Calu3 (cell line): ENCODE measurements around the gene WNT7A. TPM values are rescaled to one million over a fixed set of nuclear protein-coding genes. Genes with fewer than 3 reads are reported as not detected.

Experiments used
- BruUV-seq: library from RNA; stranded (reverse); fragments of 400-500 nt; replicated peaks from 2 replicates; lab custom pipeline; 2021; lab: Mats Ljungman, UMichigan
- CTCF ChIA-PET: fragments of 300-600 bp; sonication (Branson Sonifier 250); formaldehyde crosslinking; loops from one replicate; lab custom pipeline; 2022; ENCODE audit warnings: antibody characterized with exemption; lab: Charles Lee
- DNase-seq: peaks from one replicate; pipeline ENCODE4 v3.0.0; 2022
- H3K27ac Mint-ChIP-seq: one replicate; pipeline ENCODE4 v1.8.0; 2022; ENCODE audit warnings: mixed read lengths; ENCODE audit not compliant: unreplicated experiment
- H3K27me3 Mint-ChIP-seq: one replicate; pipeline ENCODE4 v1.8.0; 2022; ENCODE audit warnings: mixed read lengths; ENCODE audit not compliant: unreplicated experiment
- H3K36me3 Mint-ChIP-seq: one replicate; pipeline ENCODE4 v1.8.0; 2022; ENCODE audit warnings: mild to moderate bottlenecking, moderate library complexity, mixed read lengths; ENCODE audit not compliant: insufficient read depth, unreplicated experiment
- H3K4me1 Mint-ChIP-seq: one replicate; pipeline ENCODE4 v1.8.0; 2022; ENCODE audit warnings: mild to moderate bottlenecking, low read depth, mixed read lengths; ENCODE audit not compliant: unreplicated experiment
- H3K4me3 Mint-ChIP-seq: one replicate; pipeline ENCODE4 v1.8.0; 2022; ENCODE audit warnings: mild to moderate bottlenecking, low read depth, moderate library complexity, mixed read lengths; ENCODE audit not compliant: unreplicated experiment
- H3K9me3 Mint-ChIP-seq: one replicate; pipeline ENCODE4 v1.8.0; 2022; ENCODE audit warnings: low read depth, mixed read lengths; ENCODE audit not compliant: unreplicated experiment
- intact Hi-C: fragments of 100-400 bp; cut with micrococcal nuclease; formaldehyde crosslinking; loops from one replicate; pipeline ENCODE4 v1.10.0; 2022; ENCODE audit not compliant: unreplicated experiment
- total RNA-seq: library from RNA; stranded (reverse); gene quantifications from 2 replicates; pipeline ENCODE4 v1.2.3, GENCODE V29; 2022
- TF ChIP-seq, protein P1 (sequence below): fragments of 200-600 bp; IDR thresholded peaks from one replicate; pipeline ENCODE4 v1.8.0; 2022; ENCODE audit warnings: antibody characterized with exemption; ENCODE audit not compliant: unreplicated experiment

WNT7A gene
- total RNA-seq, 1 experiment from 2014 or later, result 3.5 TPM

DNA sequence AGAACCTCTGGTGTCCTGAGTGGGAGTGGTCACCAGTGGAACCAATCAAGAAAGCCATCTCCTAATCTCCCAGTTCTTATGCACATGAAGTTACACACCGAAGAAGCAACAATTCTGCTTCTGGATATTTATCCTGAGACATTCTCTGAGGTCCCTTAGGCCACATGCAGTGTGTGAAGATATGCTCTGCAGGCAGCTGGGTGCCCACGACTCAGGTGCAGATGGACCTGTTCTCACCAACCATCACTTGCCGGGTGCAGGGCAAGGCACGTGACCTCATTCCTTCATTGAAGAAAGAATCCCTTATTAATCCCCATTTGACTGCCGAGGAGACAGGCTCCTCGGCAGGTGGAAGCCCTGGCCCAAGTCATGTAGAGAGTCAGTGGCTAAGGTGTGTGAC, 79.8 kb downstream of the WNT7A start:
- Mint-ChIP-seq H3K36me3 (no peaks in the 10 kb centered on the region), H3K27me3 (peaks cover 26% of the 10 kb centered on the region), H3K9me3 (no peaks in the 10 kb centered on the region), H3K27ac (no peak overlapping the region), H3K4me1 (no peaks in the 10 kb centered on the region), H3K4me3 (no peak overlapping the region)
- DNase-seq, result no peak
- CTCF ChIA-PET, result no interaction called here
- TF ChIP-seq, protein P1, sequence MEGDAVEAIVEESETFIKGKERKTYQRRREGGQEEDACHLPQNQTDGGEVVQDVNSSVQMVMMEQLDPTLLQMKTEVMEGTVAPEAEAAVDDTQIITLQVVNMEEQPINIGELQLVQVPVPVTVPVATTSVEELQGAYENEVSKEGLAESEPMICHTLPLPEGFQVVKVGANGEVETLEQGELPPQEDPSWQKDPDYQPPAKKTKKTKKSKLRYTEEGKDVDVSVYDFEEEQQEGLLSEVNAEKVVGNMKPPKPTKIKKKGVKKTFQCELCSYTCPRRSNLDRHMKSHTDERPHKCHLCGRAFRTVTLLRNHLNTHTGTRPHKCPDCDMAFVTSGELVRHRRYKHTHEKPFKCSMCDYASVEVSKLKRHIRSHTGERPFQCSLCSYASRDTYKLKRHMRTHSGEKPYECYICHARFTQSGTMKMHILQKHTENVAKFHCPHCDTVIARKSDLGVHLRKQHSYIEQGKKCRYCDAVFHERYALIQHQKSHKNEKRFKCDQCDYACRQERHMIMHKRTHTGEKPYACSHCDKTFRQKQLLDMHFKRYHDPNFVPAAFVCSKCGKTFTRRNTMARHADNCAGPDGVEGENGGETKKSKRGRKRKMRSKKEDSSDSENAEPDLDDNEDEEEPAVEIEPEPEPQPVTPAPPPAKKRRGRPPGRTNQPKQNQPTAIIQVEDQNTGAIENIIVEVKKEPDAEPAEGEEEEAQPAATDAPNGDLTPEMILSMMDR, result no peak
- intact Hi-C loops, result no loop called here
- BruUV-seq, result no TSS peak

DNA sequence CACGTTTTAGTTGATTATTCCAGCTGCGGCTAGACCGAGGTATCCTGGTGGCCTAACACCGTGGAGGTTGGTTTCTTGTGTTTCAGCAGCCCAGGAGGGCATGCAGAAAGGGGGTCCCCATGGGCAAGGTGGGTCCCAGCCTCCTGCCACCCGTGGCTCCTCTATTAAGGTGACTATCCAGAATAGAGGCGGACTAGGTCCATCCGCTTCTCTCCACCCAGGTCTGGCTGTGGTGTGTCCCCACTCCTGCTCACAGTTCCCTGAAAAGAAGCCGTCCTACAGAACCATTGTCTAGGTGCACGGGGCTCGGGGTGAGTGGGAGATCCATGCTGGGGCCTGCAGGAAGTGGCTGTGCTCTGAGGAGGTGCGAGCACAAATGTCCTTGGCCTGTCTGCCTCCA, 81.5 kb downstream of the WNT7A start:
- CTCF ChIA-PET, result no interaction called here
- H3K4me1 Mint-ChIP-seq, result no peaks in the 10 kb centered on the region
- BruUV-seq, result no TSS peak
- TF ChIP-seq, protein P1, result no peak
- intact Hi-C loops, result no loop called here
- H3K36me3 Mint-ChIP-seq, result no peaks in the 10 kb centered on the region
- no peaks in the 10 kb centered on the region for H3K9me3 Mint-ChIP-seq
- H3K27ac Mint-ChIP-seq, result no peak overlapping the region
- H3K27me3 Mint-ChIP-seq, result peaks cover 42% of the 10 kb centered on the region
- H3K4me3 Mint-ChIP-seq, result no peak overlapping the region
- no peak for DNase-seq

DNA sequence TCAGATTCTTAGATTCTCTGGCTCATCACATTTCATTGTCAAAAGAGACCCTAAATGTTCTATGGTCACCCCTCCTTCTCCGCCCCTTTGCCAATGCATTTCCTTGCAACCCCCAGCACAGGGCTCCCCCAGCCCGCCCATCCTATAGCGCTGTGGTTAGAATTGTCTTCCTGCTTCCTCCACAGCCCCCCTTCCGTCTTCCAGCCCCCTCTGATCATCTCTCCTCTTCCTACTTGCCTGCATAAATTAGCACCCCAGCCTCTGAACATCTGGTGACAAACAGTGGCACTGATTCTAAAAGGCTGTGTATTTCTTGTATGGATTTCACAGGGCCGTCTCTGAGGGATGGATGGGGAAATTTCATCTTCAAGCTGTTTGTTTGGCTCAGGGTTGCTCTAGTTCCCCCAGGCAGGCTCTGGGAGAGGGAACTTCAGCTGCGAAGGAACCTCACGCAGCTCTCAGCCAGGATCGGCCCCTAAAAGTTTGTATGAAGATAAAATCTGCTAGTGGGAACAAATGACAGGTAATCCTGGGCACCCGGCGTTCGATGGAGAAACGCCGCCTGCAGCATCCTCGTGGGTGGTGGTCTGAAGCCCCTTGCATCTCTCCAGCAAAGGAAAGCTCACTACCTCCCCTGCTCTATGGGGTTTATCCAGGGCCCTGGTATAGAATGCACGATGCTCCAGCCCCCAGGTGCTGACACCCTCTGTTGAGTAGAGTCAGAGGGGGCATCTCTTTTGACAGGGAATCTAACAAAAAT, 83.0 kb downstream of the WNT7A start:
- no TSS peak for BruUV-seq
- H3K4me1 Mint-ChIP-seq, result no peaks in the 10 kb centered on the region
- no peaks in the 10 kb centered on the region for H3K9me3 Mint-ChIP-seq
- TF ChIP-seq, protein P1, result no peak
- no peak overlapping the region for H3K27ac Mint-ChIP-seq
- DNase-seq, result no peak
- CTCF ChIA-PET, result no interaction called here
- H3K36me3 Mint-ChIP-seq, result no peaks in the 10 kb centered on the region
- intact Hi-C loops, result no loop called here
- H3K4me3 Mint-ChIP-seq, result no peak overlapping the region
- peaks cover 58% of the 10 kb centered on the region for H3K27me3 Mint-ChIP-seq

DNA sequence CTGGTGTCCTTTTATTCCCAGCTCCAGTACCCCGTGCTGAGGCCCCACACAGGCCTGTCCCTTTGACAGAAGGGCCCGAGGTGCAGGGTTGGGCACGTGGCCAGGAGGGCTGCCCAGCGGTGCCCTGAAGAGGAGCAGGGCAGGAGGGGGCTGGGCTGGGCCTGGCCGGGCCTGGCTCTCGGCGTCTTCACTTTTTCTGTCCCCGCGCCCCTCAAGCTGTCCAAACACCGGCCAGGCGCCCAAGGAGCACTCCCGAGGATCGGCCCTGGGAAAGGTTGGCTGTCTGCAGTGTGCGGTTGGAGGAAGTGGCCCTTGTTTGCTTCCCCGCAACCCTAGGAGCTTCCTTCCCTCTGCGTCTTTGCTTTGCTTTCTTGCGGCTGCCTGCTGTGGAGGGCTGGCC, 84.1 kb downstream of the WNT7A start:
- H3K9me3 Mint-ChIP-seq, result no peaks in the 10 kb centered on the region
- intact Hi-C loops, result no loop called here
- no peak overlapping the region for H3K27ac Mint-ChIP-seq
- no TSS peak for BruUV-seq
- H3K36me3 Mint-ChIP-seq, result no peaks in the 10 kb centered on the region
- no peaks in the 10 kb centered on the region for H3K4me1 Mint-ChIP-seq
- no peak overlapping the region for H3K4me3 Mint-ChIP-seq
- H3K27me3 Mint-ChIP-seq, result peaks cover 68% of the 10 kb centered on the region
- CTCF ChIA-PET, result no interaction called here
- DNase-seq, result no peak
- TF ChIP-seq, protein P1, result no peak
